Kidney (tissue), 14 donors: Measurements from ENCODE around the gene ADAT2. TPM values are rescaled to one million over a fixed set of nuclear protein-coding genes. Genes with fewer than 3 reads are reported as not detected.

Experiments
- DNase-seq, 5 donors: peaks; one replicate each; pipeline ENCODE4 v3.0.0-alpha.2; 2013 to 2020
- FAIRE-seq: peaks from 2 replicates; lab custom pipeline; 2012; peaks lifted over from hg19 to GRCh38; lab: Jason Lieb, UNC
- H3K27ac ChIP-seq, 2 donors: one replicate each; pipeline ENCODE4 v1.7.0; 2013; ENCODE audit warnings: low read depth in 2 of 2, low read length in 2 of 2, inconsistent platforms in 1 of 2
- H3K27me3 ChIP-seq: one replicate; pipeline ENCODE4 v1.7.1; 2013; ENCODE audit warnings: low read length, inconsistent platforms; ENCODE audit not compliant: control insufficient read depth, insufficient read depth
- H3K36me3 ChIP-seq, 3 donors: one replicate each; pipeline versions ENCODE4 v1.7.0 to v1.7.1; 2013; ENCODE audit warnings: low read length in 3 of 3, control low read depth in 1 of 3, inconsistent platforms in 1 of 3; ENCODE audit not compliant: insufficient read depth in 3 of 3, control insufficient read depth in 2 of 3
- H3K4me1 ChIP-seq, 3 donors: one replicate each; pipeline versions ENCODE4 v1.7.0 to v1.7.1; 2013; ENCODE audit warnings: low read length in 3 of 3, inconsistent platforms in 1 of 3, low read depth in 1 of 3; ENCODE audit not compliant: control insufficient read depth in 2 of 3, insufficient read depth in 2 of 3
- H3K4me3 ChIP-seq, 3 donors: one replicate each; pipeline versions ENCODE4 v1.7.0 to v1.8.1; 2013; ENCODE audit warnings: low read length in 3 of 3, control low read depth in 1 of 3, inconsistent platforms in 1 of 3
- H3K9ac ChIP-seq, 3 donors: one replicate each; pipeline versions ENCODE4 v1.7.0 to v1.7.1; 2013; ENCODE audit warnings: low read length in 3 of 3, control low read depth in 1 of 3, inconsistent platforms in 1 of 3
- H3K9me3 ChIP-seq, 3 donors: one replicate each; pipeline versions ENCODE4 v1.7.0 to v1.7.1; 2013; ENCODE audit warnings: low read length in 3 of 3, control low read depth in 1 of 3, inconsistent platforms in 1 of 3; ENCODE audit not compliant: control insufficient read depth in 2 of 3, insufficient read depth in 1 of 3
- intact Hi-C: fragments of 100-400 bp; cut with DNase I; formaldehyde crosslinking; loops from one replicate; pipeline ENCODE4 v1.11.1; 2022
- polyA plus RNA-seq: library from polyadenylated mRNA; stranded (reverse); fragments of 350-450 nt; fragmentation: Illumina TruSeq; extraction: RNeasy Lipid Tissue Mini Kit (QIAGEN cat#74804); gene quantifications from one replicate; pipeline ENCODE4 v1.2.3, GENCODE V29; 2014; ENCODE audit warnings: low read depth, low replicate concordance; ENCODE audit not compliant: insufficient read depth
- total RNA-seq: library from RNA; stranded (reverse); fragmentation: NEBNext Ultra II Directional; extraction: Animal tissue kit (Norgen Biotek cat#: 25700); gene quantifications from one replicate; pipeline ENCODE4 v1.2.1, GENCODE V29; 2021
- TF ChIP-seq, protein P1 (sequence below): IDR thresholded peaks from 3 replicates; pipeline ENCODE4 v1.5.1; 2012; ENCODE audit warnings: mild to moderate bottlenecking, moderate library complexity, borderline replicate concordance; ENCODE audit not compliant: insufficient read depth; ENCODE audit errors: extremely low read depth
- donor health status: control.
- donor health status: control.
- donor health status: control.
- donor health status: control.
- donor health status: control.
- donor health status: DM: yes; HTN: yes; CAD: no.
- donor health status: Normal renal cell carcinoma (clear cell type).

ADAT2 gene
- total and polyA plus RNA-seq, 2 donors from 2014 or later: 4.6 to 6.9 TPM

DNA sequence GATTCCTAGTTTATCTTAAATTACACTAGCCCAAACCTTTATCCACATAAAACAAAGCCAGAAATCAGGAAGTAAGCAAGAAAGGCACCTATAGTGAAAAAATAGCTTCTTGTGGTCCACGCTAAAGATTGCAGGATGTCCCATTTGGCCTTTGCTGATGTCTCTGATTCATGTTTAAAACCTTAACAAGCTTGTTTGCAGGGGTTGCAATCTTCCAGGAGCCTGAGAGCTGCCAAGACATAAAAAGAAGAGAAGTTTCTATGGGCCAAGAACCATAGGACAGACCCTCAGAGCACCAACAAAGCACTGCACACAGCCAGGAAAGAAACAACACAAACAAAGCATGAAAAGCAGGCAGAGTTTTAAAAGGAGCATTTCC is 49.4 kb downstream of the ADAT2 start:
- Histone ChIP-seq H3K4me3 (no peak overlapping the region), H3K36me3 (no peaks in the 10 kb centered on the region), H3K27me3 (no peaks in the 10 kb centered on the region), H3K9ac (no peak overlapping the region), H3K27ac (no peak overlapping the region), H3K9me3 (no peaks in the 10 kb centered on the region), H3K4me1 (no peaks in the 10 kb centered on the region)
- TF ChIP-seq, protein P1, sequence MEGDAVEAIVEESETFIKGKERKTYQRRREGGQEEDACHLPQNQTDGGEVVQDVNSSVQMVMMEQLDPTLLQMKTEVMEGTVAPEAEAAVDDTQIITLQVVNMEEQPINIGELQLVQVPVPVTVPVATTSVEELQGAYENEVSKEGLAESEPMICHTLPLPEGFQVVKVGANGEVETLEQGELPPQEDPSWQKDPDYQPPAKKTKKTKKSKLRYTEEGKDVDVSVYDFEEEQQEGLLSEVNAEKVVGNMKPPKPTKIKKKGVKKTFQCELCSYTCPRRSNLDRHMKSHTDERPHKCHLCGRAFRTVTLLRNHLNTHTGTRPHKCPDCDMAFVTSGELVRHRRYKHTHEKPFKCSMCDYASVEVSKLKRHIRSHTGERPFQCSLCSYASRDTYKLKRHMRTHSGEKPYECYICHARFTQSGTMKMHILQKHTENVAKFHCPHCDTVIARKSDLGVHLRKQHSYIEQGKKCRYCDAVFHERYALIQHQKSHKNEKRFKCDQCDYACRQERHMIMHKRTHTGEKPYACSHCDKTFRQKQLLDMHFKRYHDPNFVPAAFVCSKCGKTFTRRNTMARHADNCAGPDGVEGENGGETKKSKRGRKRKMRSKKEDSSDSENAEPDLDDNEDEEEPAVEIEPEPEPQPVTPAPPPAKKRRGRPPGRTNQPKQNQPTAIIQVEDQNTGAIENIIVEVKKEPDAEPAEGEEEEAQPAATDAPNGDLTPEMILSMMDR: no peak
- intact Hi-C loops: no loop called here
- DNase-seq: no peak
- no peak for FAIRE-seq

DNA sequence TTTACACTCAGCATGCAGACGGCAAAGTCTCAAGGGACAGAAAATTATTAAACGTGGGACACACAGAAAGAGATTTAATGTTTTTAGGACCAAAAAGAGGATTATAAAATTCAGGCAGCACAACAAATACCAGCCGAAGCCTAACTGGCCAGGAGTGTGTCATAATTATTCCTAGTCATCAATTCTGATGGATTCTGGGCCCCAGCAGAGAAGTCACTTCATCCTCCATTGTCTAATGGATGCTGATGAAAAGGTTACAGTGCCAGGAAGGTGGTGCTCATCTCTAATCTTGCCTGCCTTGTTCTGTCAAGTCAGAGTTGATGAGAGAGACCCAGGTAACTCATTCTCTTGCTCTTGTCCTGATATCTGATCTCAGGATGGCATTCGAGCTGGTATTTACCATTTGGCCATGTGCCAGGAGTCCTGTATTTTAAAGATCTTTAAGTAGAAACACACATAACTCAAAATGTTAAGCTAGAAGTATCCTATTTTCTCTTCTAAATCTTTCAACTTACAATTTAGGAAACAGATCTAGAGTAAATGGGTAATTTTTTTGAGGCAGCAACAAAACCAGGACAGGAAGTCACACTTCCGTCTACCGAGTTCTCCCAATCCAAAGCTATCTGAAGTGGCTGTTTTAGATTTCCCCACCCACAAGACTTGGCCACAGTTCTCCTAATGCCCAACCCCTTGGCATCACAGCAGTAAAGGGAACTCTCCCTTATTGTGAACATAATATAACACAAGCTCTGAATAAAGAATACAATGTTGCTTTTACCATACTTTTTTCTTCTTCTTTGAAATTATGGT is 50.0 kb downstream of the ADAT2 start:
- peak in 2 of 5 donors; percentile 28 to 39 for DNase-seq
- H3K27ac ChIP-seq: no peak overlapping the region
- H3K9ac ChIP-seq: no peak overlapping the region
- FAIRE-seq: no peak
- intact Hi-C loops: no loop called here
- H3K4me1 ChIP-seq: no peaks in the 10 kb centered on the region
- TF ChIP-seq, protein P1: no peak
- H3K9me3 ChIP-seq: no peaks in the 10 kb centered on the region
- no peak overlapping the region for H3K4me3 ChIP-seq
- no peaks in the 10 kb centered on the region for H3K27me3 ChIP-seq
- no peaks in the 10 kb centered on the region for H3K36me3 ChIP-seq

DNA sequence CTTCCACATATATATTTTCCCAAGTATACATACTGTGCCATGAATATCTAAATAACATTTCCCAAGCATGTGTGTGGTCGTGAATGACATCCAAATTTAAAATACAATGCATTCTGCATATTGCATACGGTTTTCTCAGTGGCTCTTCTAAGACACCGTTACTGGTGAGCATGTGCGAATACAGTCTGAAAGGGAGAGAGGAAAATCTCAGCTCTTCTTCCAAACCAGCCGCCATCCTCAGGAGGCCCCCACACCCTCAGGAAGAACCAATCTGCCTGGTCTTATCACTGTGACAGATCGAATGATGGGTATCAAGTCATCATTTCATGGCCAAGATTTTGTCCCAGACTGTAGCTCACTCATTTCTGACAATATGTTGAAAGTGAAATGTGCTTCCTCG is 50.7 kb downstream of the ADAT2 start:
- no peak overlapping the region for H3K4me3 ChIP-seq
- H3K27ac ChIP-seq: no peak overlapping the region
- TF ChIP-seq, protein P1: no peak
- DNase-seq: no peak
- H3K9ac ChIP-seq: no peak overlapping the region
- no peaks in the 10 kb centered on the region for H3K27me3 ChIP-seq
- intact Hi-C loops: no loop called here
- no peaks in the 10 kb centered on the region for H3K36me3 ChIP-seq
- H3K9me3 ChIP-seq: no peaks in the 10 kb centered on the region
- FAIRE-seq: no peak
- no peaks in the 10 kb centered on the region for H3K4me1 ChIP-seq
